ENCODE data around the gene DYNC1H1.

DNA sequence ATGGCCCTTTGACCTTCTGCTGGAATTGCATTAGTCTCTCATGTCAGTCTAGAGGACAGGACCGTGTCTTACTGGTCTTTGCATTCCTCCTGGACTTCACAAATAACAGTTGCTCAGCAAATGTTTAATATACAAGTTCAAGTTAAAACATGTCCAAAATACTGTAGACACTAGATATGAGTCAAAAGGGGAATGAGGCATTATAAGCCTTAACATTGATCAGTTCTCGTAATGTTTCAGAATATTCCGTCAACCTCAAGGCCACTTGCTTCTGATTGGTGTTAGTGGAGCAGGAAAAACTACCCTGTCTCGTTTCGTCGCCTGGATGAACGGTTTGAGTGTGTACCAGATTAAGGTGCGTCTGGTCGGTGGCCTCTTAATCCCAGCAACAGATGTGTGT, 62.6 kb downstream of the DYNC1H1 start:
- TF ChIP-seq, protein P1, sequence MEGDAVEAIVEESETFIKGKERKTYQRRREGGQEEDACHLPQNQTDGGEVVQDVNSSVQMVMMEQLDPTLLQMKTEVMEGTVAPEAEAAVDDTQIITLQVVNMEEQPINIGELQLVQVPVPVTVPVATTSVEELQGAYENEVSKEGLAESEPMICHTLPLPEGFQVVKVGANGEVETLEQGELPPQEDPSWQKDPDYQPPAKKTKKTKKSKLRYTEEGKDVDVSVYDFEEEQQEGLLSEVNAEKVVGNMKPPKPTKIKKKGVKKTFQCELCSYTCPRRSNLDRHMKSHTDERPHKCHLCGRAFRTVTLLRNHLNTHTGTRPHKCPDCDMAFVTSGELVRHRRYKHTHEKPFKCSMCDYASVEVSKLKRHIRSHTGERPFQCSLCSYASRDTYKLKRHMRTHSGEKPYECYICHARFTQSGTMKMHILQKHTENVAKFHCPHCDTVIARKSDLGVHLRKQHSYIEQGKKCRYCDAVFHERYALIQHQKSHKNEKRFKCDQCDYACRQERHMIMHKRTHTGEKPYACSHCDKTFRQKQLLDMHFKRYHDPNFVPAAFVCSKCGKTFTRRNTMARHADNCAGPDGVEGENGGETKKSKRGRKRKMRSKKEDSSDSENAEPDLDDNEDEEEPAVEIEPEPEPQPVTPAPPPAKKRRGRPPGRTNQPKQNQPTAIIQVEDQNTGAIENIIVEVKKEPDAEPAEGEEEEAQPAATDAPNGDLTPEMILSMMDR (conservative IDR thresholded peaks at IDR 0.05; ENCODE audit: low read depth, low read length) = no peak
- TF ChIP-seq EZH2 (IDR thresholded peaks at IDR 0.05; ENCODE audit: low read length, unreplicated experiment) (no peak), EZH2phosphoT487 (IDR thresholded peaks at IDR 0.05; ENCODE audit: borderline replicate concordance, low read length) (no peak)
